NCI-H187 (cell line): ENCODE data around the gene CTDSPL2.
"Not testable (repeated sequence)": the region's sequence is repeated elsewhere in the genome, so short reads cannot be mapped to it uniquely, and the experiment has no call there.

Experiments
- DNase-seq, 2 experiments: peaks; one replicate each; lab custom pipeline; 2025; lab: John Stamatoyannopoulos, UW

Gene CTDSPL2

DNA sequence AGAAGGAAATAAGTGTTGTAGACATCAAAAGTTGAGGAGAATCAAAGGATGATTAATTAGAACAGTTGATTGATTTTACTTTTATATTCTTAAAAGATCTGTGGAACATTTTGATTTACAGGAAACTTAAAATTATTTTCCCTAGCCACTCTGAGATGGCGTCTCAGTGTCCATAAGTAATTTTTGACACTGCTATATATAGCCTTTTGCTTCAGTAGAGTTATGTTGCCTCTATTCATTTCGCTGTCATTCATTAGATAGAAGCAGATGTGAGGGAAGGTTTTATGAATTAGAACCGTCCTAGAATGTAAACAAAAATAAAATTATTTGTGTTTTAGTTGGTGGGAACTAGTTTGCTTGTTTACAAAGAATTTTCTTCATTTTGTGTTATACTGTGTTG, 58.5 kb downstream of the CTDSPL2 start:
- no peak for DNase-seq

DNA sequence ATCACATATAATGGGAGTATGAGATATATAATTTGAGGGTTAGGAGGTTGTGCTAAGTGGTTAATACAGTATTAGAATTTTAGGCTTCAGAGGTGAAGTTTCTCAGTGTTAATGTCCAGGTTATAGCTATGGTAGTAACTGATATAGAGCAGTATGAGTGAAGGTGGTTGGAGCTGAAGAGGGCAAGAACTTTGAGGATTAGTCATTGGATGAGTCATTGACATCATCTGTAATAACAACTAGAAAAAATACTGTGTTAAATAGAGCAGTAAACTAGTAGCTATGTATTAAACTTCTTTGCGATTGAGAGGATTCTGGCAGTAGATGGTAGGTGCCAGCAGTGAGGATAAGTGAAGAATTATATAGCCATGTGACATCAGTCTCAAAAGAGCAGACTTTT, 62.0 kb downstream of the CTDSPL2 start:
- DNase-seq: no peak

DNA sequence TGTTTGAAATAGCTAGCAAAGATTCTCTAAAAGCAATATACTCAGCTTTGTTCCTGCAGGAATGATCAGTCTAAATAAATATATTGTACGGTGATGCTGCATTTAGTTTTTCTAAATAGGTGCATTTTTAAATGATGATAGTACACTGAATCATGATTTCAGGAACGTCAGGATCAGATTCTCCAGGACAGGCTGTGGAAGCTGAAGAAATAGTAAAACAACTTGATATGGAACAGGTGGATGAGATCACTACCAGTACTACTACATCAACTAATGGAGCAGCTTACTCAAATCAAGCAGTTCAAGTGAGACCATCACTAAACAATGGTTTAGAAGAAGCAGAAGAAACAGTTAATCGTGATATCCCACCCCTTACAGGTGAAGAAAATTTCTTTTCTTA, 63.2 kb downstream of the CTDSPL2 start:
- DNase-seq: no peak

DNA sequence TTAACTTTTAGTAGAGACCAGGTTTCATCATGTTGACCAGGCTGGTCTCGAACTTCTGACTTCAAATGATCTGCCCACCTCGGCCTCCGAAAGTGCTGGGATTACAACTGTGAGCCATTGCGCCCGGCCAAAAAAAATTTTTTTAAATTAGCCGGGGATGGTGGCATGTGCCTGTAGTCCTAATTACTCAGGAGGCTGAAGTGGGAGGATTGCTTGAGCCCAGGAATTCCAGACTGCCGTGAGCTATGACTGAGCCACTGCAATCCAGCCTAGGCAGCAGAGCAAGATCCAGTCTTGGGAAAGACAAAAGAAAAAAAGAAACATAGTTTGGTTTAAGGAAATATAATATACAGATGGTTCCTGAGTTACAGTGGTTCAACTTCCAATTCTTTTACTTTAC, 64.6 kb downstream of the CTDSPL2 start:
- DNase-seq: no peak

DNA sequence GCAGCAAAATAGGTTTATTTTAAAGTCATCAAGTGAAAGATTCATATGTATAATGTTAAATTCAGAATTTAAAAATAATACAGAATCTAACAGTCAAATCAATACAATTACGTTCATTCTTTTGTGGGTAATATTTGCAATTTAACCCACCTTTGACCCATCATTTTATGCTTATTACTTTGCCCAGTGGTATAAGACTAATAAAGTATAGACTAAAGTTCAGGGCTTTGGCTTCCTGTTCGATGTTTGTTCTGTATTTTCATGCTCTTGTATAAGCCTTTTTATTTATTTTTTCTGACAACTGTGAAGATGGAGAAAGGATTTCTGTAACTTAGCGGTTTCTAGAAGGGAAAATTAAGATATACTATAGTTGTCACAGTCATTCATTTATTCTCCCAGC, 65.2 kb downstream of the CTDSPL2 start:
- DNase-seq: no peak

DNA sequence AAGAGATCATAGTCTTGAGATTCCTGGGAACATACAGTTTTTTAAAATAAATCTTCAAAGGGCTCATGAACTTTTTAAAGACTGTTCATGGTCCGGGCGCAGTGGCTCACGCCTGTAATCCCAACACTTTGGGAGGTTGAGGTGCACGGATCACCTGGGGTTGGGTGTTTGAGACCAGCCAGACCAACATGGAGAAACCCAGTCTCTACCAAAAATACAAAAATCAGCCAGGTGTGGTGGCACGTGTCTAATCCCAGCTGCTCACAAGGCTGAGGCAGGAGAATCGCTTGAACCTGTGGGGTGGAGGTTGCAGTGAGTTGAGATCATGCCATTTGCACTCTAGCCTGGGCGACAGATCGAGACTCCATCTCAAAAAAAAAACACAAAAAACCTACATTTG, 68.1 kb downstream of the CTDSPL2 start:
- DNase-seq: no peak

DNA sequence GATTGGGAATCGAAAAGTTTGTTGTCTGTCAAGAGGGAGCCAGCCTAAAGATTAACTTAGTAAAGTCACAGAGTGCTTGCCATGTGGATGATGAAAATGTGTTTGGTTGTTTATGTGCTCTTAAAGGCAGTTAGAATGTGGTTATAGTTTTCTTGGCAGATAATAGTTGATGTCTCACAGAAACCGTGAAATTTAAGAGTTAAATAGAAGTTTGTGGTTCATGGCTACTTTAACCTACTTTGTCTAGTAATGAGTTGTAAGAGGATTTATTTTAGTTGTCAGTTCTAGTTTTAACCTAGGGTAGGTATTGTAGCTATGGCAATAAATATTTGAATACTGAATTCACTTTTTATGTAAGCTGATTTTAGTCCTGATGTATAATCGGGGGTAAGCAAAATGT, 73.1 kb downstream of the CTDSPL2 start:
- DNase-seq: no peak

DNA sequence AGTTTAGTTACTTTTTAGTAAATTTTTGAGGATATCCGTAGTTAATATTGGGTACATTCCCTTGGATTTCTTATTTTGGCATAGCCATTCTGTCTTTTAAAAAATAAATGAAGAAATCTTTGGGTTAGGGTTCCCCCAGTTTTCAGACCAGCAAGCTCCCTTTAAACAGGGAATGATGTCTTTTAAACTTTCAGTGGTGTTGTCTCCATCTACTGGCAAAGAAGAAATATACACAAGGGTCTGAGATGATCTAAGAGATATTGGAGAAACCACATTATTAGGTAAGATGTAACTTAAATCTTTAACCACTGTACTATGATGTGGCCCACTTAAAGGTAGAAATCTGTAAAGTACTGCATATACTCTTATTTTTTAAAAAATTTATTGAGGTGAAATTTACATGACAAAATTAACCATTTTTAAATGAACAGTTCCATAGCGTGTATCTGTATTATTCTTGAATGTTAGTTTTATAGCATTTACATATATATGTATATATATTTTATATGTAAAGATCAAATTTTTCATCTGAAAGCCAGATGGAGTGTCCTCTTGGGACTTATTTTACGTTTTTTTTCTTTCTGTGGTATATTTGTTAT, 74.4 kb downstream of the CTDSPL2 start:
- no peak for DNase-seq

DNA sequence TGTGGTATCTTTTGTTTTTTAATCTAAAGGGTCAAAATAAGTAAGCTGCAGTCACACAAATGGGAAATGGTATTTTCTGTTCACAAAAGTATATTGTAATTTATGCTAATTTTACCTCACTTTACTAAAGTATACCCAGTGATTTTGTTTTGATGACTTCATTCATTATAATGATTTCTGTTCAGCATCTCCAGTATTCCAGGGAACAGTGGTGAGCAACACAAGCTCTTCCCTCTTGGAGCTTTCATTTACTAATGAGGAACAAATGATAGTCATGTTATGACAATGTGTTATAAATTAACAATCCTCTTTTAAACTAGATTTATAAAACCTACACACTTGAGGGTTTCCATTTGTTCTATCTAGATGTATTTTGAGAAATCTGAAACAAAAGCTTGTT, 89.0 kb downstream of the CTDSPL2 start:
- no peak for DNase-seq

DNA sequence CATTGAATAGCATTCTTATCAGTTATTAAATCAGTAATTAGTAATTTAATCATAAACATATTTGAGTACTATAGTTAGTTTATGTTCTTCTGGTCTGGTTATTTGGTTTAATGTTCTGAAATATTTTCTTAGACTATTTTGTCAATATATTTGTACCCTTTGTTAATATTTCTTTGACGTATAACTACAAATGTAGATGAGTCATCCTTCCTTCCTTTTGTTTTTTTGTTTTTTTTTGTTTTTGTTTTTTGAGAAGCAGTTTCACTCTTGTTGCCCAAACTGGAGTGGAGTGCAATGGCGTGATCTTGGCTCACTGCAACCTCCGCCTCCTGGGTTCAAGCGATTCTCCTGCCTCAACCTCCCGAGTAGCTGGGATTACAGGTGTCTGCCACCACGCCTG, 92.1 kb downstream of the CTDSPL2 start:
- no peak for DNase-seq

DNA sequence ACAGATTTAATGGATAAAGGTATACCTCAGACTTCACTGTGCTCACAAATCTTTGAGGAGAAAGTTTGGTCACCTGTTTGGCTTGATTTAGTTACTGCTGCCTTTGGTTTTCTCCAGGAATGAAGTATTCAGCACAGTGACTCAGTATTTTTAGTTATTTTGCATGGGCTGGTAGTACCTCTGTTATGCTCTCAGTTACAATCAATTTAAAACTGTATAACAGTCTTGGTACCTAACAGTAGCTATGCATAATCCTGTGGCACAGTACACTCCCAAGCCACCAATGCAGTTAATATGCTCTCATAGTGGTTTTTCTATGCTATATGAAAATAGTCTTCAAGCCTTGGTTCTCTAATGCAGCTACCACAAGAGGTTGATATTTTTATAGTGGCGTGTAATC, 97.6 kb downstream of the CTDSPL2 start:
- DNase-seq: no peak

DNA sequence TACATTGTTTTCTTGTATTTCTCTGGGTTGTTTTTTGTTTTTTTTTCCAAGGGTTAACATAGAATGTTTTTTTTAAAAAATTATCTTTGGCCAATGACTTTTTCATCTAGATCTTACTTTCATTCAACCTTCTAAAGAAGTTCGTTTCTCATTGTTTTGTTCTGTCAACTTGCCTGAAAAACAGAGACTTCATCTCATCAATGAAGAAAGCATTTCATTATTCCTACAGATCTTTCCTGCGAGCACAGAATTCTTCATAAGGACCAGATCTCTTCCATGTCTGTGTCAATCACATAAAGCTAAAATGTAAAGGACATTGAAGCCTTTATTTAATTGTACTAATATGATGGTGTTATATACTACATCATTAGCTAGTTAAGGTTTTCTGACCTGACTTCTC, 99.8 kb downstream of the CTDSPL2 start:
- no peak for DNase-seq

DNA sequence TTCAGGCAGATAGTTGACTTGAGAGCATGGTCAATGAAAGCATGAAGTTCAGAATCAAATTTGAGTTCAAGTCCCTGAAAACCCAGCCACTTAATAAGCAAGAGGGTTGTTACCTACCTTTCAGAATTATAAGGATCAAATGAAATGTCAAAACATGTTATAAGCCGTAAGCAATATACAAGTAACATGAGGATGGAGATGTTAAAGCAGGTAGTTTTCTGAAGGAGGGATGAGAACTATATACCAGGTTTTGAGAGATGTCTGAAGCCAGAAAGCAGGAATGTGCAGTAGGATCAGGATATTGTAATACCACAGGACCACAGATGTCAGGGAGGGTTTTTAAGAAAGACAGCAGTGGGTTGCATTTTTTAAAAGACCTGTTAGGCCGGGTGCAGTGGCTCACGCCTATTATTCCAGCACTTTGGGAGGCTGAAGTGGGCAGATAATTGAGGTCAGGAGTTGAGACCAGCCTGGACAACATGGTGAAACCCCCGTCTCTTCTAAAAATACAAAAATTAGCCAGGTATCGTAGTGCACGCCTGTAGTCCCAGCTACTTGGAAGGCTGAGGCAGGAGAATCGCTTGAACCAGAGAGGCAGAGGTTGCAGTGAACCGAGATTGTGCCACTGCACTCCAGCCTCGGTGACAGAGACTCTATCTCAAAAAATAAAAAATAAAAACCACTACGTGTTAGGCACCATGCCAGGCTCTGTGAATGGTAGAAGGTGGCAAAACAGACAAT, 102.6 kb downstream of the CTDSPL2 start:
- no peak for DNase-seq

DNA sequence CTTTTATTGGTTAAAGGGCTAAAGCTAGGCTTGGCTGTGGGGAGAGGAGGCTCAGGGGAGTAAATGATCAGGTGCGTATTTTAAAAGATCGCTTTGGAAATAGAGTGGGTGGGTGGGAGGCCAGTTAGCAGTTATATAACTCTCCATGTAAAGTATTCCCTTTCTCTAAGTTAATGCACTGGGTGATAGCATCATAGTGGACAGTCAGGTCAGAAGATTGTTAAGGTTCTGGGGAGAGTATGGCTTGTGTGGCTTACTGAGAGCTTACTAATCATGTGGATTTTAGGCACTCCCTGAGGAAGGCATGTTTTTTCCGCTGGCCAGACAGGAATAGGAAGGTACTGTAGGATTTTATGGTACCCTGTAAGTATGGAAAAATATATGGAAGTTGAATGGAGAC, 103.2 kb downstream of the CTDSPL2 start:
- DNase-seq: no peak

DNA sequence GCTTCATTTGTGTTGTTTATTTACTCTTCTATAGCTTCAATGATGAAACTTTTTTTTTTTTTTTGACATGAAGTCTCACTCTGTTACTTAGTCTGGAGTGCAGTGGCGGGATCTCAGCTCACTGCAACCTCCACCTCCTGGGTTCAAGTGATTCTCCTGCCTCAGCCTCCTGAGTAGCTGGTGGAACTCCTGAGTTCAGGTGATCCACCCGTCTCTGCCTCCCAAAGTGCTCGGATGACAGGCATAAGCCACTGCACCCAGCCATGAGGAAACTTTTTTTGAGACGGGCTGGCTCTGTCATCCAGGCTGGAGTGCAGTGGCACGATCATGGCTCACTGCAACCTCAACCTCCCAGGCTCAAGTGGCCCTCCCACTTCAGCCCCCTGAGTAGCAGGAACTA, 104.8 kb downstream of the CTDSPL2 start:
- not testable (repeated sequence) for DNase-seq

DNA sequence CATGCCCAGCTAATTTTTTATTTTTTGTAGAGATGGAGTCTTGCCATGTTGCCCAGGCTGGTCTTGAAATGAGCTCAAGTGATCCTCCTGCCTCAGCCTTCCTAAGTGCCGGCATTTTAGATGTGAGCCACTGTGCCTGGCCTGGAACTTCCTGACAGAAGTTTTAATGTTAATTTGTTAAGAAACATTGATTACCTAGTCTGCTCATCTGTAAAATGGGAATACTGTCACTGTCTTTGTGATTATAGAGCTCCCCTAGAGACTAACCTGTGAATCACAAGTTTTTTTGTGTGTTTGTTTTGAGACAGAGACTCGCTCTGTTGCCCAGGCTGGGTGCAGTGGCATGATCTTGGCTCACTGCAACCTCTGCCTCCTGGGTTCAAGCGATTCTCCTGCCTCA, 105.3 kb downstream of the CTDSPL2 start:
- DNase-seq: no peak

DNA sequence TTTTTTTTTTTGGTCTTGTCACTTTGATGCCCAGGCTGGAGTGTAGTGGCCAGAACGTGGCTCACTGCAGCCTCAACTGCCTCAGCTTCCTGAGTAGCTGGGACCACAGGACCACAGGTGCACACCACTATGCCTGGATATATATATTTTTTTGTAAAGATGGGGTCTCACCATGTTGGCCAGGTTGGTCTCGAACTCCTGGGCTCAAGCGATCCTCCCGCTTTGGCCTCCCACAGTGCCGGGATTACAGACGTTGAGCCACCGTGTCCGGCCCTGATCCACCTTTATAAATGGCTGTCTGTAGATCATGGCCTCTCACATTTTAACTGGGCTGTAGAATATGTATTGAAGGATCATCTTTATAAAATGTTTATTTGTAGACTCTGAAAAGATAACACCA, 107.7 kb downstream of the CTDSPL2 start:
- DNase-seq: no peak

DNA sequence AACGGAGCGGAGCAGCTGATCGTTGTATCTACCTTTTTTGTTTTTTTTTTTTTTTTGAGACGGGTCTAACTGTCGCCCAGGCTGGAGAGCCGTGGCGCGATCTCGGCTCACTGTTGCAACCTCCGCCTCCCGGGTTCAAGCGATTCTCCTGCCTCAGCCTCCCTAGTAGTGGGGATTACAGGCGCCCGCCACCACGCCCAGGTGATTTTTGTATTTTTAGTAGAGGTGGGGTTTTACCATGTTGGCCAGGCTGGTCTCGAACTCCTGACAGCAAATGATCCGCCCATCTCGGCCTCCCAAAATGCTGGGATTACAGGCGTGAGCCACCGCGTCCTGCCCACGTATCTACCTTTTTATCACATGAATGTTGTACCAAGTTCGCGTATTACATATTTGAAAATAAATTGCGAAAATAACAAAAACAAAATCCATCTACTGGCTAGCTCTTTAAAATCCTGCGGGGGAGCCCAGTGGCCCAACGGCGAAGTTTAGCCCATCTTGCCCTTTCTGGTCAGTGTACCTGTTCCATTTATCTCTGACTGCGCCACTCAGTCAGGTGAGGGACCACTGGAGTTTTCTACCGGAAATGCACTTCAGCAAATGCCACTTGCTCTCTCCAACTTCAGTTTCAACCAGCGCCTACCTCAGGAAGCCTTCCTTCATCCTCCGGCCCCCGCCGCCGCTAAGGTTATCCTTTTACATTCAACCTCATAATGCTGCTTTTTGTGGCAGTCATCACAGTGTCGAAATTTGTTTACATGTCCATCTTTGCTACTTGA, 108.3 kb downstream of the CTDSPL2 start:
- peak in 1 of 2 experiments; percentile 6 for DNase-seq

DNA sequence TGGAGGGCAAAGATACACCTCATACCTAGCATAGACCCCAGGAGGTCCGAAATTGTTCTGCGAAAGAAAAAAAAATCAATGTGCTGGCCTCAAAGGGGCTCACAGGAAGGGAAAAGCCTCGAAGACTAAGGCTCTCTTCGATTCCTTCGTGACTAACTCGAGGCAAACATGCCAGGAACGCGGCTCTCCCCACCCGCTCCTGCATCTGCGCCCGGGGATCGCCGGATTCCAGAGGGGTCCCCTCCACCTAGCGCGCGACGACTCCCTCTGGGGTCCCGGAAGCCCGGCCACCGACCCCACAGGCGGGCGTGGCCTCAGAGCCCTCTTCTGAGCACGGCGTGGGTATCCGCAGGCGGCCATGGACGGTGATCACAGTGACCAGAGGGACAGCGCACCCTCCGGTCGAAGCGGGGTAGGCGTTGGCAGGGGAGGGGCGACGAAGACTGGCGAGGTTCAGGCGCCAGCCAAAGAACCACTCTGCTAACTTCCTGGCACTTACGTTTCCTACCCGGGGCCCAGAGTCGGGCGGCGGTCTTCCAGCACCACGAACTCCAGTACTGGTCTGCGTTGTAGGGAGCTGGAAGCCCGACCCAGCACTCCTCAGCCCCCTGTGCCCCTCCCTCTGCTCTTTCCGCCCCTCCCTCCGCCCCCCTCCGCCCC, 109.0 kb downstream of the CTDSPL2 start:
- DNase-seq: peak in 1 of 2 experiments; percentile 68

DNA sequence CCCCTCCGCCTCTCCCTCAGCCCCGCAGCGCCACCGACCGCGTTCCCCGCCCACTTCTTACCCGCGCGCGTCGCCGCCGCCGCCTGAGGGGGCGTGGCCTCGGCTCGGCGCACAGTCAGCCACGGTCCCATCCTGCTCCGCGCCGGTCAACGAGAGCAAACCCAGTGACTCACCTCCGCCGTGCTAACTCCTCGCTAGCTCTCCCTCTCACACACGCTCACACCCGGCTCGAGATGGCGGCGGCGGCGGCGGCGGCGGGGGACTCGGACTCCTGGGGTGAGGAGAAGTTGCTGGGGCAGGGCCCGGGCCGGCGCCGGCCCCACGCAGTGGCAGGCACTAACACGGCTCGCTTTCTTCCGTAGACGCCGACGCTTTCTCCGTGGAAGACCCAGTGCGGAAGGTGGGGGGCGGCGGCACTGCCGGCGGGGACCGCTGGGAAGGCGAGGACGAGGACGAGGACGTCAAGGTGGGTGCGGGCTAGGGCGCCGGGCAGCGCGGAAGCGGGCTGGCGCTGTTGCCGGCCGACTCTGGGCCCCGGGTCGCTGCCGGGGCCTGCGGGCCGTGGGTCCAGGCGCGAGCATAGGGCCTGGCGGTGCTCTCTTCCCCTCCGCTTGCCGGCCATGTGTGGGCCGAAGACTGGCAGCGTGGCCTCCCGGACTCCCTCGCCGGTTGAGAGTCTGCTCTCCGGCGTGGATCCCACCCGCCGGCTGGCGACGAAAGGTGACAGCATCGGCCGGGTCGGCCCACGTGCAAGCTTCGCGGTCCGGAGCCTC, 109.7 kb downstream of the CTDSPL2 start, which contains the start of gene EIF3J:
Gene EIF3J (plus strand): TSS at position 186 of the 773 bp plus-strand sequence. CDS start 48 bp downstream, at position 234.
- peak; percentile 68 to 86 for DNase-seq

DNA sequence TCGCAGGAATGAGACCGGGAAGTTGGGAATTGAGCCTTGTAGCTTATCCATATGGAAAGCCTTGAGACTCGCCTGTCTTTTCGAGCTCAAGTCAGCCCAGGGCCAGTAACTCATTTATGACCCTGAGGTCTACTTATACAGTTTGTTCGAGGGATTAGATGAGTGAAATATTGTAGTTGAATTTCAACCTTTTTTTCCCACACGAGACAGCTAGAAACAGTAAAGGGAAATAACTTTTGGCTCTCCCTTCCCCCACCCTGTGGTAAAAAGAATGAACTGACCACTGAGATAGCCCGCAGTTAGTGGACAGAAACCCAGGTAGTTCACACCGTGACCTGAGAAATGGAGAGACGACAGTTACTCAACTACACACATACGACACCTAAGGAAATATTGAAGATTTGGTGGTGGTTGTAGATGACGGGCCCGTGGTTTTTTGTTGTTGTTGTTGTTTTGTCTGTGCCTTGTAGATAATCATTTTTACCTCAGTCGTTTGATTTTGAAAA, 110.4 kb downstream of the CTDSPL2 start:
- DNase-seq: no peak
